K562 (cell line): Measurements from ENCODE around the gene KRTAP19-7. TPM values are rescaled to one million over a fixed set of nuclear protein-coding genes. Genes with fewer than 3 reads are reported as not detected.

Experiments
- ATAC-seq: fragments of 200-7000 bp; cut with Tn5 transposase; 3 replicates; pipeline ENCODE4 v1.9.1; 2020; ENCODE audit warnings: moderate library complexity
- BruUV-seq: library from RNA; stranded (reverse); fragments of 400-500 nt; replicated peaks from 2 replicates; lab custom pipeline; 2021; lab: Mats Ljungman, UMichigan
- CTCF ChIA-PET: fragments of 300-600 bp; formaldehyde crosslinking; extraction: SDS; loops from one replicate; lab custom pipeline; 2021; ENCODE audit warnings: low intra/inter-chr PET ratio; lab: Yijun Ruan, JAX
- POLR2A ChIA-PET: fragments of 300-600, 350-650 bp; sonication (Branson Sonifier 250); formaldehyde crosslinking; extraction: SDS; loops from one replicate; lab custom pipeline; 2021; ENCODE audit warnings: antibody characterized with exemption, inconsistent platforms; lab: Yijun Ruan, JAX
- DNase-seq, 4 experiments: peaks; one replicate each; pipeline versions ENCODE4 v3.0.0 to v3.0.0-alpha.2; 2011 to 2018; ENCODE audit warnings: low spot score in 3 of 4, mixed read lengths in 3 of 4; ENCODE audit errors: extremely low read depth in 1 of 4
- FAIRE-seq: peaks from 2 replicates; lab custom pipeline; 2011; peaks lifted over from hg19 to GRCh38; lab: Jason Lieb, UNC
- H2AFZ ChIP-seq: 2 replicates; pipeline ENCODE4 v1.6.0; 2011; ENCODE audit warnings: low read depth, low read length, control low read depth, inconsistent platforms
- H3K27ac ChIP-seq: fragments of 200-600 bp; 3 replicates; pipeline ENCODE4 v1.8.0; 2011; ENCODE audit warnings: low read depth, mild to moderate bottlenecking, control low read depth, inconsistent platforms, low read length, moderate library complexity, mixed read lengths; ENCODE audit errors: extremely low read depth
- H3K27me3 ChIP-seq, 2 experiments: fragments of 300-600 bp in 1 of 2; 2 replicates in 1 of 2; 3 replicates in 1 of 2; pipeline versions ENCODE4 v1.6.0 to v1.8.0; 2011; ENCODE audit warnings: inconsistent platforms in 2 of 2, low read length in 2 of 2, mild to moderate bottlenecking in 1 of 2, mixed read lengths in 1 of 2, moderate library complexity in 1 of 2; ENCODE audit not compliant: control insufficient read depth in 2 of 2, insufficient read depth in 2 of 2
- H3K36me3 ChIP-seq: fragments of 300-600 bp; 3 replicates; pipeline ENCODE4 v1.8.0; 2011; ENCODE audit warnings: mild to moderate bottlenecking, low read length, inconsistent platforms; ENCODE audit not compliant: control insufficient read depth, insufficient read depth
- H3K4me1 ChIP-seq, 2 experiments: fragments of 200-600 bp in 1 of 2; replicated peaks in 1 of 2; 2 replicates in 1 of 2; 3 replicates in 1 of 2; pipeline versions ENCODE4 v1.5.1 to v1.8.0; 2011; ENCODE audit warnings: inconsistent platforms in 2 of 2, low read length in 2 of 2, mild to moderate bottlenecking in 1 of 2, mixed read lengths in 1 of 2, moderate library complexity in 1 of 2; ENCODE audit not compliant: control insufficient read depth in 2 of 2, insufficient read depth in 2 of 2
- H3K4me2 ChIP-seq: 2 replicates; pipeline ENCODE4 v1.6.1; 2011; ENCODE audit warnings: low read length, control low read depth, inconsistent platforms, mixed read lengths; ENCODE audit not compliant: insufficient read depth
- H3K4me3 ChIP-seq: fragments of 200-600 bp; sonication (generic), shearing (Covaris generic); 2 replicates; pipeline ENCODE4 v1.5.1; 2016; ENCODE audit warnings: control low read depth, inconsistent platforms
- H3K79me2 ChIP-seq: fragments of 200-600 bp; 3 replicates; pipeline ENCODE4 v1.8.0; 2011; ENCODE audit warnings: low read length, inconsistent platforms; ENCODE audit not compliant: control insufficient read depth, insufficient read depth
- H3K9ac ChIP-seq, 2 experiments: 2 replicates each; pipeline versions ENCODE4 v1.6.0 to v1.6.1; 2011; ENCODE audit warnings: low read depth in 2 of 2, low read length in 2 of 2, control low read depth in 1 of 2, inconsistent platforms in 1 of 2, mild to moderate bottlenecking in 1 of 2, mixed read lengths in 1 of 2; ENCODE audit not compliant: insufficient read depth in 1 of 2
- H3K9me1 ChIP-seq: one replicate; pipeline ENCODE4 v1.6.0; 2011; ENCODE audit warnings: inconsistent platforms, mild to moderate bottlenecking, low read length, moderate library complexity; ENCODE audit not compliant: control insufficient read depth, insufficient read depth
- H3K9me3 ChIP-seq: replicated peaks from 2 replicates; pipeline ENCODE4 v1.5.1; 2011; ENCODE audit warnings: low read depth, low read length, inconsistent platforms; ENCODE audit not compliant: control insufficient read depth, insufficient read depth
- H4K20me1 ChIP-seq: replicated peaks from 2 replicates; pipeline ENCODE4 v1.6.1; 2011; ENCODE audit warnings: low read length, inconsistent platforms, mixed read lengths; ENCODE audit not compliant: control insufficient read depth, insufficient read depth
- NCOA6 ChIP-seq: fragments of 450-650 bp; IDR thresholded peaks from 2 replicates; pipeline ENCODE4 v1.6.1; 2017; ENCODE audit warnings: mild to moderate bottlenecking
- NR2F6 ChIP-seq: fragments of 450-650 bp; formaldehyde crosslinking; IDR thresholded peaks from 2 replicates; pipeline ENCODE4 v1.4.0; 2020; ENCODE audit warnings: mild to moderate bottlenecking
- NR4A1 ChIP-seq, 2 experiments: fragments of 250-450 bp in 1 of 2; fragments of 450-650 bp in 1 of 2; sonication (Bioruptor Pico) in 1 of 2; IDR thresholded peaks; 2 replicates each; pipeline versions ENCODE4 v1.4.0 to v1.6.1; 2016 to 2020; ENCODE audit warnings: mild to moderate bottlenecking in 2 of 2, missing compliant biosample characterization in 1 of 2, missing genetic modification characterization in 1 of 2, moderate library complexity in 1 of 2
- RBBP5 ChIP-seq: fragments of 200-600 bp; sonication (generic); IDR thresholded peaks from 2 replicates; pipeline ENCODE4 v1.6.1; 2012; ENCODE audit warnings: borderline replicate concordance, mild to moderate bottlenecking, low read length, control low read depth, inconsistent platforms; ENCODE audit not compliant: insufficient read depth, poor library complexity, severe bottlenecking
- ZFP30 ChIP-seq: fragments of 250-450 bp; sonication (Bioruptor Pico); IDR thresholded peaks from 2 replicates; pipeline ENCODE4 v1.8.0; 2022; ENCODE audit warnings: moderate library complexity, mild to moderate bottlenecking, inconsistent platforms, borderline replicate concordance
- ZNF134 ChIP-seq: fragments of 250-450 bp; sonication (Bioruptor Pico); conservative IDR thresholded peaks from 2 replicates; pipeline ENCODE4 v1.4.0; 2020
- ZNF184 ChIP-seq: sonication (generic); formaldehyde crosslinking; IDR thresholded peaks from 2 replicates; pipeline ENCODE4 v1.5.0; 2020; ENCODE audit warnings: missing genetic modification reagents
- ZNF644 ChIP-seq: fragments of 200-800 bp; sonication (Bioruptor generic); IDR thresholded peaks from 2 replicates; pipeline ENCODE4 v1.6.1; 2016; ENCODE audit warnings: low read depth, missing genetic modification characterization, missing compliant biosample characterization
- ZNF780A ChIP-seq: fragments of 250-450 bp; sonication (Bioruptor Pico); IDR thresholded peaks from 2 replicates; pipeline ENCODE4 v1.5.0; 2021; ENCODE audit warnings: mild to moderate bottlenecking
- ZNF785 ChIP-seq: fragments of 250-450 bp; sonication (Bioruptor Pico); IDR thresholded peaks from 2 replicates; pipeline ENCODE4 v1.4.0; 2020; ENCODE audit warnings: mild to moderate bottlenecking
- WGBS: fragments of 100-300 bp; shearing (Covaris generic); methylation state at CpG from one replicate; pipeline ENCODE4 v1.1.6; 2016; ENCODE audit warnings: low coverage, mixed read lengths; ENCODE audit not compliant: insufficient coverage; ENCODE audit errors: missing lambda C conversion rate; 5-methylcytosine and 5-hydroxymethylcytosine counted together
- in situ Hi-C: fragments of 300-500 bp; cut with MboI; formaldehyde crosslinking; loops from 4 replicates; pipeline ENCODE4 v1.15.0; 2018; ENCODE audit warnings: inconsistent platforms, mixed read lengths
- intact Hi-C: fragments of 100-400 bp; cut with micrococcal nuclease; formaldehyde crosslinking; loops from 2 replicates; pipeline ENCODE4 v1.14.2; 2022
- polyA plus RNA-seq, 8 experiments: library from polyadenylated mRNA; depleted of rRNA in 4 of 8; stranded (reverse) in 5 of 8; unstranded in 3 of 8; fragments of >200 nt; fragmentation: Nextera tagmentation in 2 of 8; fragmentation: Illumina TruSeq in 1 of 8; extraction: Ambion mirVana in 2 of 8; extraction: Trizol in 1 of 8; gene quantifications; 2 replicates each; pipeline versions ENCODE4 v1.2.1 to v1.2.3, GENCODE V29; 2011 to 2014; ENCODE audit warnings: inconsistent platforms in 1 of 8, missing spikeins in 1 of 8
- total RNA-seq, 7 experiments: library from RNA; depleted of rRNA in 6 of 7; stranded (reverse); fragments of >200 nt in 6 of 7; fragmentation: Illumina TruSeq in 2 of 7; extraction: Trizol in 2 of 7; gene quantifications; 2 replicates each; pipeline versions ENCODE4 v1.2.1 to v1.2.3, GENCODE V29; 2011 to 2021; ENCODE audit warnings: low replicate concordance in 1 of 7
- TF ChIP-seq, protein P1 (sequence below): fragments of 450-650 bp; IDR thresholded peaks from 2 replicates; pipeline ENCODE4 v1.7.0; 2016; ENCODE audit warnings: borderline replicate concordance

KRTAP19-7 gene
- total and polyA plus RNA-seq, 9 of the 15 experiments (the other 6 are each of a cell fraction or from before 2014, with no cell fraction given), result not detected

GRCh38 chr21:30552782-30553181, 8.3 kb downstream of the KRTAP19-7 start:
- TF ChIP-seq ZNF134 (CRISPR knock-in tag) (no peak), RBBP5 (no peak), NR2F6 (no peak), ZFP30 (CRISPR knock-in tag) (no peak), ZNF184 (CRISPR knock-in tag) (no peak), NCOA6 (no peak), NR4A1 (CRISPR knock-in tag; IDR thresholded peaks at IDR 0.05) (no peak), NR4A1 (tag; IDR thresholded peaks at IDR 0.05) (no peak), ZNF785 (no peak), ZNF644 (tag) (no peak), ZNF780A (CRISPR knock-in tag) (no peak)
- TF ChIP-seq, protein P1, sequence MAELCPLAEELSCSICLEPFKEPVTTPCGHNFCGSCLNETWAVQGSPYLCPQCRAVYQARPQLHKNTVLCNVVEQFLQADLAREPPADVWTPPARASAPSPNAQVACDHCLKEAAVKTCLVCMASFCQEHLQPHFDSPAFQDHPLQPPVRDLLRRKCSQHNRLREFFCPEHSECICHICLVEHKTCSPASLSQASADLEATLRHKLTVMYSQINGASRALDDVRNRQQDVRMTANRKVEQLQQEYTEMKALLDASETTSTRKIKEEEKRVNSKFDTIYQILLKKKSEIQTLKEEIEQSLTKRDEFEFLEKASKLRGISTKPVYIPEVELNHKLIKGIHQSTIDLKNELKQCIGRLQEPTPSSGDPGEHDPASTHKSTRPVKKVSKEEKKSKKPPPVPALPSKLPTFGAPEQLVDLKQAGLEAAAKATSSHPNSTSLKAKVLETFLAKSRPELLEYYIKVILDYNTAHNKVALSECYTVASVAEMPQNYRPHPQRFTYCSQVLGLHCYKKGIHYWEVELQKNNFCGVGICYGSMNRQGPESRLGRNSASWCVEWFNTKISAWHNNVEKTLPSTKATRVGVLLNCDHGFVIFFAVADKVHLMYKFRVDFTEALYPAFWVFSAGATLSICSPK, result no peak
- ChIA-PET POLR2A (no interaction called here), CTCF (no interaction called here)
- Histone ChIP-seq H2AFZ (no peak overlapping the region), H3K36me3 (no peaks in the 10 kb centered on the region), H3K27me3 (no peaks in the 10 kb centered on the region), H3K79me2 (no peaks in the 10 kb centered on the region), H3K9me3 (no peaks in the 10 kb centered on the region), H3K27ac (no peak overlapping the region), H3K4me3 (no peak overlapping the region), H3K9me1 (no peaks in the 10 kb centered on the region), H3K4me1 (no peaks in the 10 kb centered on the region), H3K9ac (no peak overlapping the region), H3K4me2 (no peak overlapping the region), H4K20me1 (no peaks in the 10 kb centered on the region)
- BruUV-seq, result no TSS peak
- FAIRE-seq (no peak), DNase-seq (no peak), ATAC-seq (no peak)
- WGBS, result 0% methylated on average over 1 of the region's 1 CpG
- intact Hi-C loops, result no loop called here
- in situ Hi-C loops, result no loop called here
